Measurements from ENCODE around the gene P2RY6. TPM values are rescaled to one million over a fixed set of nuclear protein-coding genes. Genes with fewer than 3 reads are reported as not detected.

P2RY6 gene
- total RNA-seq, 1 donor from 2014 or later: not detected

GRCh38 chr11:73243093-73243485 is 29.0 kb upstream of the P2RY6 start:
- Mint-ChIP-seq H3K4me3 (no peak overlapping the region), H3K27ac (ENCODE audit: unreplicated experiment) (no peak overlapping the region), H3K27me3 (ENCODE audit: low read depth) (no peaks in the 10 kb centered on the region), H3K4me1 (peaks cover 28% of the 10 kb centered on the region), H3K36me3 (ENCODE audit: low read depth) (no peaks in the 10 kb centered on the region), H3K9me3 (no peaks in the 10 kb centered on the region)
- no peak for DNase-seq (ENCODE audit: low read depth, low spot score)
- no peak for TF ChIP-seq CTCF (conservative IDR thresholded peaks at IDR 0.05)

GRCh38 chr11:73244589-73245240 is 27.4 kb upstream of the P2RY6 start:
- Mint-ChIP-seq H3K27ac (ENCODE audit: unreplicated experiment) (peak overlapping the region; percentile 52), H3K4me1 (peaks cover 28% of the 10 kb centered on the region), H3K36me3 (ENCODE audit: low read depth) (no peaks in the 10 kb centered on the region), H3K4me3 (no peak overlapping the region), H3K9me3 (no peaks in the 10 kb centered on the region), H3K27me3 (ENCODE audit: low read depth) (no peaks in the 10 kb centered on the region)
- TF ChIP-seq CTCF (conservative IDR thresholded peaks at IDR 0.05): no peak
- DNase-seq (ENCODE audit: low read depth, low spot score): no peak

GRCh38 chr11:73245461-73245860 is 26.7 kb upstream of the P2RY6 start:
- TF ChIP-seq CTCF (conservative IDR thresholded peaks at IDR 0.05): no peak

GRCh38 chr11:73246303-73246702 is 25.8 kb upstream of the P2RY6 start:
- H3K4me1 Mint-ChIP-seq: peaks cover 28% of the 10 kb centered on the region
- H3K27ac Mint-ChIP-seq (ENCODE audit: unreplicated experiment): no peak overlapping the region
- TF ChIP-seq CTCF (conservative IDR thresholded peaks at IDR 0.05): no peak
- no peaks in the 10 kb centered on the region for H3K9me3 Mint-ChIP-seq
- DNase-seq (ENCODE audit: low read depth, low spot score): no peak
- no peak overlapping the region for H3K4me3 Mint-ChIP-seq
- H3K36me3 Mint-ChIP-seq (ENCODE audit: low read depth): no peaks in the 10 kb centered on the region
- no peaks in the 10 kb centered on the region for H3K27me3 Mint-ChIP-seq (ENCODE audit: low read depth)

More at GRCh38 chr11:73245461-73245860, 26.7 kb upstream of the P2RY6 start:
- Mint-ChIP-seq H3K9me3 (no peaks in the 10 kb centered on the region), H3K27ac (ENCODE audit: unreplicated experiment) (peak overlapping the region; percentile 14), H3K4me3 (no peak overlapping the region), H3K36me3 (ENCODE audit: low read depth) (no peaks in the 10 kb centered on the region), H3K4me1 (peaks cover 28% of the 10 kb centered on the region), H3K27me3 (ENCODE audit: low read depth) (no peaks in the 10 kb centered on the region)
- DNase-seq (ENCODE audit: low read depth, low spot score): no peak

GRCh38 chr11:73248526-73249185 is 23.5 kb upstream of the P2RY6 start:
- Mint-ChIP-seq H3K4me1 (peaks cover 18% of the 10 kb centered on the region), H3K4me3 (no peak overlapping the region), H3K27ac (ENCODE audit: unreplicated experiment) (no peak overlapping the region), H3K36me3 (ENCODE audit: low read depth) (no peaks in the 10 kb centered on the region), H3K27me3 (ENCODE audit: low read depth) (no peaks in the 10 kb centered on the region), H3K9me3 (no peaks in the 10 kb centered on the region)
- DNase-seq (ENCODE audit: low read depth, low spot score): no peak
- TF ChIP-seq CTCF (conservative IDR thresholded peaks at IDR 0.05): no peak
